CD4-positive, alpha-beta T cell treated with Interleukin-6 for 4 hours (primary cell): ENCODE data around the gene NCOR1.
"Not testable (repeated sequence)": the region's sequence is repeated elsewhere in the genome, so short reads cannot be mapped to it uniquely, and the experiment has no call there.

ENCODE experiments used
- DNase-seq: peaks from one replicate; pipeline ENCODE4 v3.0.0-alpha.2; 2020; ENCODE audit warnings: mixed read lengths

The NCOR1 gene

GRCh38 chr17:16145319-16145890, 69.9 kb downstream of the NCOR1 start:
- not testable (repeated sequence) for DNase-seq

- DNase-seq = no peak
Observed at GRCh38 chr17:16141685-16142084, 73.6 kb downstream of the NCOR1 start.

- DNase-seq = no peak
Observed at GRCh38 chr17:16140854-16141253, 74.5 kb downstream of the NCOR1 start.

GRCh38 chr17:16135461-16135860, 79.9 kb downstream of the NCOR1 start:
- DNase-seq = no peak

- no peak for DNase-seq
Observed at GRCh38 chr17:16131593-16131992, 83.7 kb downstream of the NCOR1 start.

GRCh38 chr17:16129441-16130205, 85.7 kb downstream of the NCOR1 start:
- no peak for DNase-seq

- DNase-seq = no peak
Observed at GRCh38 chr17:16123531-16123930, 91.8 kb downstream of the NCOR1 start.

GRCh38 chr17:16122697-16123434, 92.5 kb downstream of the NCOR1 start:
- DNase-seq = no peak

- DNase-seq = no peak
Observed at GRCh38 chr17:16121915-16122314, 93.4 kb downstream of the NCOR1 start.

GRCh38 chr17:16120937-16121336, 94.4 kb downstream of the NCOR1 start:
- no peak for DNase-seq

- no peak for DNase-seq
Observed at GRCh38 chr17:16117149-16117548, 98.2 kb downstream of the NCOR1 start.

- not testable (repeated sequence) for DNase-seq
Observed at GRCh38 chr17:16115077-16115698, 100.1 kb downstream of the NCOR1 start.

GRCh38 chr17:16108871-16109270, 106.5 kb downstream of the NCOR1 start:
- DNase-seq = no peak

- DNase-seq = no peak
Observed at GRCh38 chr17:16108386-16108785, 106.9 kb downstream of the NCOR1 start.

GRCh38 chr17:16107165-16107770, 108.1 kb downstream of the NCOR1 start:
- DNase-seq = no peak

- DNase-seq = no peak
Observed at GRCh38 chr17:16106161-16106891, 109.0 kb downstream of the NCOR1 start.

- no peak for DNase-seq
Observed at GRCh38 chr17:16104189-16104588, 111.1 kb downstream of the NCOR1 start.

GRCh38 chr17:16101440-16101839, 113.9 kb downstream of the NCOR1 start:
- no peak for DNase-seq

GRCh38 chr17:16100737-16101400, 114.5 kb downstream of the NCOR1 start:
- no peak for DNase-seq

- DNase-seq = no peak
Observed at GRCh38 chr17:16091773-16092172, 123.6 kb downstream of the NCOR1 start.

GRCh38 chr17:16086957-16087356, 128.4 kb downstream of the NCOR1 start:
- DNase-seq = no peak
